ENCODE results near the gene UNK. TPM values are rescaled to one million over a fixed set of nuclear protein-coding genes. Genes with fewer than 3 reads are reported as not detected.

The UNK gene
- total and polyA plus RNA-seq, 10 donors, result 19.0 to 53.8 (median 46.2) TPM

- WGBS, 5 donors, result 81 to 84% (median 81%) methylated on average over 25 to 27 of the region's 27 CpGs
- intact Hi-C loops (cut with DNase I; ENCODE audit: low total_unique reads), result no loop called here
- no peak for TF ChIP-seq POLR2A (IDR thresholded peaks at IDR 0.05)
- TF ChIP-seq POLR2AphosphoS5 (IDR thresholded peaks at IDR 0.05), result peak; percentile 36 to 51 (median 36)
- H3K36me3 ChIP-seq, result peaks cover 0 to 100% (median 34%) of the 10 kb centered on the region in 6 donors
- peak overlapping the region in 5 of 8 donors; percentile 39 to 82 (median 71) for H3K27ac ChIP-seq
- DNase-seq, result peak; percentile 78
- peaks cover 5 to 64% (median 37%) of the 10 kb centered on the region in 6 donors for H3K4me1 ChIP-seq
- peak overlapping the region in 3 of 8 donors; percentile 47 to 75 (median 52) for H3K4me3 ChIP-seq
- no peaks in the 10 kb centered on the region for H3K9me3 ChIP-seq
- no peaks in the 10 kb centered on the region for H3K27me3 ChIP-seq (replicated peaks in 1 of 7)
These were observed 30.0 kb upstream of the UNK start for GRCh38 chr17:75754378-75755204.

- Histone ChIP-seq H3K36me3 (peaks cover 0 to 97% (median 34%) of the 10 kb centered on the region in 6 donors), H3K9me3 (no peaks in the 10 kb centered on the region), H3K27me3 (replicated peaks in 1 of 7) (no peaks in the 10 kb centered on the region), H3K4me3 (no peak overlapping the region), H3K27ac (peak overlapping the region in 1 of 8 donors; percentile 14), H3K4me1 (peaks cover 3 to 57% (median 30%) of the 10 kb centered on the region in 6 donors)
- 73 to 89% (median 79%) methylated on average over 18 to 20 of the region's 20 CpGs for WGBS, 5 donors
- intact Hi-C loops (cut with DNase I; ENCODE audit: low total_unique reads), result no loop called here
- TF ChIP-seq CTCF (IDR thresholded peaks at IDR 0.05 in 8 of 11, conservative IDR thresholded peaks at IDR 0.05 in 3 of 11) (no peak), POLR2AphosphoS5 (IDR thresholded peaks at IDR 0.05) (peak in 2 of 3 donors; percentile 36 to 51)
- peak; percentile 76 for DNase-seq
These were observed 29.3 kb upstream of the UNK start for GRCh38 chr17:75755205-75755901.

GRCh38 chr17:75755990-75756389 lies 28.6 kb upstream of the UNK start:
- Histone ChIP-seq H3K27ac (peak overlapping the region in 1 of 8 donors; percentile 14), H3K4me3 (no peak overlapping the region), H3K36me3 (peaks cover 0 to 96% (median 34%) of the 10 kb centered on the region in 6 donors), H3K4me1 (peaks cover 3 to 56% (median 29%) of the 10 kb centered on the region in 6 donors), H3K27me3 (replicated peaks in 1 of 7) (no peaks in the 10 kb centered on the region), H3K9me3 (no peaks in the 10 kb centered on the region)
- no peak for DNase-seq
- no peak for TF ChIP-seq CTCF (IDR thresholded peaks at IDR 0.05 in 8 of 11, conservative IDR thresholded peaks at IDR 0.05 in 3 of 11)
- no peak for TF ChIP-seq POLR2A (IDR thresholded peaks at IDR 0.05)
- no peak for TF ChIP-seq POLR2AphosphoS5 (IDR thresholded peaks at IDR 0.05)
- 85 to 96% (median 93%) methylated on average over 2 of the region's 2 CpGs; no CpG with 5 or more reads in 2 of the 5 donors for WGBS, 5 donors
- intact Hi-C loops (cut with DNase I; ENCODE audit: low total_unique reads), result no loop called here

- peaks cover 3 to 56% (median 29%) of the 10 kb centered on the region in 6 donors for H3K4me1 ChIP-seq
- H3K27ac ChIP-seq, result peak overlapping the region in 1 of 8 donors; percentile 14
- TF ChIP-seq POLR2A (IDR thresholded peaks at IDR 0.05) (no peak), POLR2AphosphoS5 (IDR thresholded peaks at IDR 0.05) (peak in 2 of 3 donors; percentile 43 to 46)
- H3K36me3 ChIP-seq, result peaks cover 0 to 90% (median 34%) of the 10 kb centered on the region in 6 donors
- WGBS, 5 donors, result 88 to 95% (median 92%) methylated on average over 9 to 29 of the region's 29 CpGs
- no peaks in the 10 kb centered on the region for H3K27me3 ChIP-seq (replicated peaks in 1 of 7)
- H3K4me3 ChIP-seq, result no peak overlapping the region
- intact Hi-C loops (cut with DNase I; ENCODE audit: low total_unique reads), result no loop called here
- peak; percentile 72 for DNase-seq
- H3K9me3 ChIP-seq, result no peaks in the 10 kb centered on the region
These were observed 28.0 kb upstream of the UNK start for GRCh38 chr17:75756451-75757085.

All from spleen (tissue), 11 donors.